ENCODE data around the gene KCNK6.

DNA sequence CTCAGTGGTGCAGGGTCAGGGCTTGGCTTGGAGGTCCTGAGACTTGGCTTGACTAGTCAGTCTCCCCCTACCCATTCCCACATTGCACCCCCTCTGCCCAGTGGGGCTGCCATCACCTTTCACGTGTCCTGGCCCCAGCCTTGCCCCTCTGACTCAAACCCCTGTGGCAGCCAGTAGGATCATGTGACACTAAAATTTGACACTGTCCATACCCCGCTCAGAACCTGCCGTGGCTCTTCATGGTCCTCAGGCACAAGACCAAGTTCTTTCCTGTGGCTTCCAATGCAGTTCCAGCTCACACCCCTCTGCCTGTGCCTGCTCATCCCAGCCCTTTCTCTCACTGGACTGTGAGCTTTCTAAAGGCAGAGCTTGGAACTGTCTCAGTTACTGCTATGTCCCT is 56.9 kb downstream of the KCNK6 start:
- TF ChIP-seq, protein P1, sequence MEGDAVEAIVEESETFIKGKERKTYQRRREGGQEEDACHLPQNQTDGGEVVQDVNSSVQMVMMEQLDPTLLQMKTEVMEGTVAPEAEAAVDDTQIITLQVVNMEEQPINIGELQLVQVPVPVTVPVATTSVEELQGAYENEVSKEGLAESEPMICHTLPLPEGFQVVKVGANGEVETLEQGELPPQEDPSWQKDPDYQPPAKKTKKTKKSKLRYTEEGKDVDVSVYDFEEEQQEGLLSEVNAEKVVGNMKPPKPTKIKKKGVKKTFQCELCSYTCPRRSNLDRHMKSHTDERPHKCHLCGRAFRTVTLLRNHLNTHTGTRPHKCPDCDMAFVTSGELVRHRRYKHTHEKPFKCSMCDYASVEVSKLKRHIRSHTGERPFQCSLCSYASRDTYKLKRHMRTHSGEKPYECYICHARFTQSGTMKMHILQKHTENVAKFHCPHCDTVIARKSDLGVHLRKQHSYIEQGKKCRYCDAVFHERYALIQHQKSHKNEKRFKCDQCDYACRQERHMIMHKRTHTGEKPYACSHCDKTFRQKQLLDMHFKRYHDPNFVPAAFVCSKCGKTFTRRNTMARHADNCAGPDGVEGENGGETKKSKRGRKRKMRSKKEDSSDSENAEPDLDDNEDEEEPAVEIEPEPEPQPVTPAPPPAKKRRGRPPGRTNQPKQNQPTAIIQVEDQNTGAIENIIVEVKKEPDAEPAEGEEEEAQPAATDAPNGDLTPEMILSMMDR (IDR thresholded peaks at IDR 0.05), result no peak
- TF ChIP-seq POLR2A (IDR thresholded peaks at IDR 0.05), result no peak

All from lower leg skin (tissue), 3 donors.